ENCODE measurements around the gene CREM. TPM values are rescaled to one million over a fixed set of nuclear protein-coding genes. Genes with fewer than 3 reads are reported as not detected.

The CREM gene
- total and polyA plus RNA-seq, 2 of the 8 experiments (the other 6 are each of a cell fraction or from before 2014, with no cell fraction given), result 18.7 to 21.9 TPM

- Histone ChIP-seq H2BK12ac (ENCODE audit: low read depth, low read length) (no peak overlapping the region), H3K23ac (ENCODE audit: insufficient read length) (no peak overlapping the region), H3K4me1 (replicated peaks in 1 of 4; ENCODE audit: control insufficient read depth in 3 of 4, insufficient read depth in 4 of 4, low read length in 3 of 4) (peaks cover 0 to 2% (median under 1%) of the 10 kb centered on the region in 4 experiments; a peak in 1 of 7 replicates), H3K27ac (ENCODE audit: low read depth, low read length) (no peak overlapping the region), H3K9me3 (ENCODE audit: insufficient read depth in 2 of 2, low read depth in 1 of 2, low read length in 1 of 2) (no peaks in the 10 kb centered on the region), H4K91ac (replicated peaks; ENCODE audit: insufficient read length, low read length) (no peak overlapping the region), H3K56ac (replicated peaks; ENCODE audit: insufficient read length, low read depth, low read length) (no peak overlapping the region), H3K4me2 (ENCODE audit: insufficient read depth in 1 of 2, low read depth in 2 of 2, low read length in 2 of 2) (no peak overlapping the region), H2AK5ac (ENCODE audit: low read depth, low read length) (no peak overlapping the region), H2BK20ac (ENCODE audit: low read length) (no peak overlapping the region), H3K27me3 (replicated peaks in 1 of 4; ENCODE audit: control insufficient read depth in 3 of 4, extremely low read depth in 1 of 4, insufficient read depth in 3 of 4, low read length in 3 of 4) (no peaks in the 10 kb centered on the region), H2BK15ac (ENCODE audit: low read length) (no peak overlapping the region), H3K18ac (ENCODE audit: extremely low read depth, low read length) (no peak overlapping the region), H4K8ac (ENCODE audit: extremely low read depth, insufficient read depth, low read length) (no peak overlapping the region), H3K79me2 (ENCODE audit: control insufficient read depth in 1 of 2, insufficient read depth in 2 of 2, low read length in 2 of 2) (no peaks in the 10 kb centered on the region), H3K36me3 (ENCODE audit: control insufficient read depth in 2 of 4, insufficient read depth in 4 of 4, low read length in 3 of 4) (no peaks in the 10 kb centered on the region), H2BK120ac (replicated peaks; ENCODE audit: low read depth, low read length) (no peak overlapping the region), H4K5ac (ENCODE audit: insufficient read length, low read depth, low read length) (no peak overlapping the region), H4K20me1 (replicated peaks in 1 of 2; ENCODE audit: control insufficient read depth in 1 of 2, insufficient read depth in 2 of 2, low read length in 2 of 2) (no peaks in the 10 kb centered on the region), H3K4me3 (ENCODE audit: extremely low read depth in 1 of 4, insufficient read depth in 2 of 4, low read depth in 3 of 4, low read length in 4 of 4) (no peak overlapping the region), H3K14ac (ENCODE audit: insufficient read length) (no peak overlapping the region), H3K4ac (replicated peaks; ENCODE audit: insufficient read length, low read depth, low read length) (no peak overlapping the region), H3K23me2 (ENCODE audit: low read depth, low read length) (no peaks in the 10 kb centered on the region), H3K9ac (replicated peaks in 1 of 4; ENCODE audit: extremely low read depth in 1 of 4, low read depth in 3 of 4, low read length in 3 of 4) (no peak overlapping the region), H2AFZ (ENCODE audit: low read length) (no peak overlapping the region), H3K79me1 (ENCODE audit: low read depth, low read length) (no peaks in the 10 kb centered on the region), H2BK5ac (ENCODE audit: low read depth, low read length) (no peak overlapping the region)
- no peak for DNase-seq (ENCODE audit: low read depth in 1 of 2, low spot score in 2 of 2)
- 73% methylated on average over 4 of the region's 4 CpGs; no CpG with 5 or more reads in 1 of the 2 experiments for WGBS, 2 experiments (ENCODE audit: extremely low coverage in 1 of 2, insufficient coverage in 1 of 2, insufficient read length in 1 of 2, insufficient replicate concordance in 2 of 2, low coverage in 1 of 2, low lambda C conversion rate in 2 of 2, missing lambda C conversion rate in 1 of 2)
- no peak for FAIRE-seq
- POLR2A ChIA-PET (ENCODE audit: partially characterized antibody), result interaction anchor here (1.2 kb wide), 1 partner anchor 9 kb away, joined by 3 read pairs; no protein-coding TSS in a partner anchor
- CTCF ChIA-PET (ENCODE audit: partially characterized antibody), result interaction anchor here (0.6 to 5.1 kb wide), 7 partner anchors 8 to 396 kb away, joined by 3 to 29 read pairs (median 4); no protein-coding TSS in a partner anchor
- TF ChIP-seq BCL11A (IDR thresholded peaks at IDR 0.05; ENCODE audit: low read depth in 2 of 2, low read length in 2 of 2), result no peak
Measured at GRCh38 chr10:35203745-35204144, 77.1 kb downstream of the CREM start.
